Prostate gland (tissue), 2 donors: Measurements from ENCODE around the gene MYO1A. TPM values are rescaled to one million over a fixed set of nuclear protein-coding genes. Genes with fewer than 3 reads are reported as not detected.
A peak's percentile ranks its signal among the peaks of the same experiment; 100 is the strongest.

Source experiments
- DNase-seq: peaks from one replicate; pipeline ENCODE4 v3.0.0-alpha.2; 2019; ENCODE audit warnings: low spot score
- H3K27ac ChIP-seq, 2 donors: fragments of 200-600 bp; sonication (generic); 2 replicates each; pipeline ENCODE4 v1.5.1; 2017 to 2019
- H3K27me3 ChIP-seq: fragments of 200-600 bp; sonication (generic); replicated peaks from 2 replicates; pipeline ENCODE4 v1.5.1; 2019; ENCODE audit not compliant: insufficient read depth
- H3K36me3 ChIP-seq, 2 donors: fragments of 200-600 bp; sonication (generic); 1 replicate in 1 of 2; 2 replicates in 1 of 2; pipeline versions ENCODE4 v1.5.1 to v1.8.1; 2017 to 2019
- H3K4me1 ChIP-seq: fragments of 200-600 bp; sonication (generic); replicated peaks from 2 replicates; pipeline ENCODE4 v1.5.1; 2019
- H3K4me3 ChIP-seq, 2 donors: fragments of 200-600 bp; sonication (generic); 2 replicates each; pipeline ENCODE4 v1.5.1; 2017 to 2019
- H3K9me3 ChIP-seq: fragments of 200-600 bp; sonication (generic); 2 replicates; pipeline ENCODE4 v1.5.1; 2017
- CTCF ChIP-seq, 4 experiments: fragments of 200-600 bp in 2 of 4; fragments of 450-650 bp in 2 of 4; sonication (generic) in 2 of 4; IDR thresholded peaks; 1 replicate in 3 of 4; 2 replicates in 1 of 4; pipeline ENCODE4 v1.5.1; 2016 to 2019; ENCODE audit warnings: antibody characterized with exemption in 4 of 4, mild to moderate bottlenecking in 2 of 4, moderate library complexity in 2 of 4
- POLR2A ChIP-seq: fragments of 450-650 bp; IDR thresholded peaks from one replicate; pipeline ENCODE4 v1.6.1; 2016; ENCODE audit warnings: antibody characterized with exemption, mild to moderate bottlenecking
- POLR2AphosphoS5 ChIP-seq: sonication (generic); formaldehyde crosslinking; IDR thresholded peaks from one replicate; pipeline ENCODE4 v1.6.1; 2017; ENCODE audit warnings: antibody characterized with exemption
- WGBS: methylation state at CpG from one replicate; pipeline ENCODE4 v1.1.5; 2018; 5-methylcytosine and 5-hydroxymethylcytosine counted together
- intact Hi-C: fragments of 100-400 bp; cut with DNase I; formaldehyde crosslinking; loops from one replicate; pipeline ENCODE4 v1.14.2; 2022
- total RNA-seq, 2 donors: library from RNA; depleted of rRNA; stranded (reverse); fragments of >200 nt; gene quantifications; one replicate each; pipeline ENCODE4 v1.1.0, GENCODE V29; 2016

The MYO1A gene
- total RNA-seq, 2 donors from 2014 or later: 0.09 to 0.74 TPM

- Histone ChIP-seq H3K27me3 (no peaks in the 10 kb centered on the region), H3K4me3 (peak overlapping the region; percentile 82 to 91), H3K4me1 (peaks cover 42% of the 10 kb centered on the region), H3K27ac (peak overlapping the region; percentile 99), H3K9me3 (no peaks in the 10 kb centered on the region), H3K36me3 (peaks cover 0 to 7% of the 10 kb centered on the region in 2 donors)
- intact Hi-C loops: no loop called here
- 23% methylated on average over 6 of the region's 6 CpGs for WGBS
- DNase-seq: no peak
- TF ChIP-seq POLR2AphosphoS5 (no peak), POLR2A (no peak), CTCF (IDR thresholded peaks at IDR 0.05) (no peak)
These were observed 40.6 kb upstream of the MYO1A start for GRCh38 chr12:57090490-57090889.

- H3K4me1 ChIP-seq: peaks cover 40% of the 10 kb centered on the region
- peak; percentile 52 for DNase-seq
- H3K36me3 ChIP-seq: no peaks in the 10 kb centered on the region
- H3K27me3 ChIP-seq: no peaks in the 10 kb centered on the region
- intact Hi-C loops: loop anchor here (10.0 kb wide), 1 partner anchor 455 kb away; the partner anchor contains the start of gene BAZ2A
- no peaks in the 10 kb centered on the region for H3K9me3 ChIP-seq
- peak overlapping the region; percentile 82 to 91 for H3K4me3 ChIP-seq
- H3K27ac ChIP-seq: peak overlapping the region; percentile 99
- TF ChIP-seq POLR2AphosphoS5 (peak; percentile 51), POLR2A (peak; percentile 67), CTCF (IDR thresholded peaks at IDR 0.05) (no peak)
- WGBS: 1% methylated on average over 44 of the region's 45 CpGs
These were observed 39.6 kb upstream of the MYO1A start for GRCh38 chr12:57089271-57090245.

- TF ChIP-seq POLR2AphosphoS5 (peak; percentile 87), CTCF (IDR thresholded peaks at IDR 0.05) (peak in 1 of 4 experiments; percentile 15), POLR2A (peak; percentile 85)
- peak; percentile 97 for DNase-seq
- Histone ChIP-seq H3K36me3 (no peaks in the 10 kb centered on the region), H3K4me1 (peaks cover 34% of the 10 kb centered on the region), H3K27ac (peak within 1 kb of the TSS; percentile 99), H3K9me3 (no peaks in the 10 kb centered on the region), H3K4me3 (peak within 1 kb of the TSS; percentile 82 to 91), H3K27me3 (no peaks in the 10 kb centered on the region)
- WGBS: 2% methylated on average over 61 of the region's 91 CpGs
- intact Hi-C loops: loop anchor here (10.0 kb wide), 1 partner anchor 454 kb away; the partner anchor contains the start of gene BAZ2A
These were observed 38.7 kb upstream of the MYO1A start, which contains the start of gene NAB2 for GRCh38 chr12:57088354-57089270. Gene NAB2 (plus strand): TSS chr12:57089114. CDS start chr12:57089272, 158 bp downstream.

GRCh38 chr12:57087691-57088353 is 37.9 kb upstream of the MYO1A start:
- Histone ChIP-seq H3K27ac (peak overlapping the region; percentile 99), H3K36me3 (no peaks in the 10 kb centered on the region), H3K27me3 (no peaks in the 10 kb centered on the region), H3K9me3 (no peaks in the 10 kb centered on the region), H3K4me1 (peaks cover 27% of the 10 kb centered on the region), H3K4me3 (peak overlapping the region; percentile 82 to 91)
- peak in 1 of 4 experiments; percentile 33 for TF ChIP-seq CTCF (IDR thresholded peaks at IDR 0.05)
- peak; percentile 47 for TF ChIP-seq POLR2A
- peak; percentile 62 for TF ChIP-seq POLR2AphosphoS5
- intact Hi-C loops: loop anchor here (10.0 kb wide), 1 partner anchor 453 kb away; the partner anchor contains the start of gene BAZ2A
- WGBS: under 1% methylated on average over 37 of the region's 37 CpGs
- peak; percentile 90 for DNase-seq
